ENCODE results near the gene LYSET. TPM values are rescaled to one million over a fixed set of nuclear protein-coding genes. Genes with fewer than 3 reads are reported as not detected.

LYSET gene
- polyA plus RNA-seq, 1 experiment: 15.6 TPM

DNA sequence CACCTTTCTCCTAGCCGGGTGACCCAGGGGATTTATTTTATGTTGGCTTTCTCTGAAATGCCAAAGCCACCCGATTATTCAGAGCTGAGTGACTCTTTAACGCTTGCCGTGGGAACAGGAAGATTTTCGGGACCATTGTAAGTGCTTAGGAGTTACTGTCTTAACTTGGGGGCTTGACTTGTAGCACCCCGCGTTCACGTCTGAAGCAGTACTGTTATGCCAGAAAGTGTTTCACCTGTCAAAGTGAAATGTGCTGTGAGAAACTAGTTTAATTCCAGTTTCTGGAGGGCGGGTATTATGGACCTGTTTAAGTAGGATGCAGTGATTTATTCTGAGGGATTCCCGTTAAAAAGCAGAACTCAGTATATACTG is 218 bp downstream of the LYSET start:
- no peak for DNase-seq (ENCODE audit: low read depth, low spot score)
- no peak for TF ChIP-seq CTCF (IDR thresholded peaks at IDR 0.05; ENCODE audit: low read depth, low read length)
- H3K27me3 ChIP-seq (ENCODE audit: control insufficient read depth, insufficient read depth, low read length): no peaks in the 10 kb centered on the region
- H3K27ac ChIP-seq (ENCODE audit: low read depth, low read length): peak overlapping the region; percentile 69
- peak overlapping the region; percentile 98 for H3K4me3 ChIP-seq (ENCODE audit: low read depth, low read length)
- CTCF ChIA-PET: interaction anchor here (1.0 to 3.8 kb wide), 3 partner anchors 22 to 358 kb away, joined by 3 to 13 read pairs (median 8); partner anchors contain the start of genes GON7 and UBR7
- no peaks in the 10 kb centered on the region for H3K9me3 ChIP-seq (ENCODE audit: control insufficient read depth, insufficient read depth, low read length)
- POLR2A ChIA-PET: interaction anchor here (0.6 to 1.9 kb wide), 6 partner anchors 10 to 216 kb away, joined by 3 to 12 read pairs (median 6); partner anchors contain the start of genes GON7, ITPK1 and UBR7

DNA sequence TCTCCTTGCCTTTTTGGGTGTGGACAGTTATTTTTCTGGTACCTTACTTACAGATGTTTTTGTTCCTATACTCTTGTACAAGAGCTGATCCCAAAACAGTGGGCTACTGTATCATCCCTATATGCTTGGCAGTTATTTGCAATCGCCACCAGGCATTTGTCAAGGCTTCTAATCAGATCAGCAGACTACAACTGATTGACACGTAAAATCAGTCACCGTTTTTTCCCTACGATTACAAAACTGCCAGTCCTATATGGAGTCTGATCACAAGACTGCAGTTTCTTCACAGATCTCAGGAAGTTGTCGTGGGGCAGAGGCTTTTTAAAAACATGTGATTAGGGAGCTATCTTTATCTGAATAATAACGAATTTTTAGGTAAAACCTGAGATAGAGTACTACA is 1.3 kb downstream of the LYSET start:
- Histone ChIP-seq H3K4me3 (ENCODE audit: low read depth, low read length) (no peak overlapping the region), H3K27me3 (ENCODE audit: control insufficient read depth, insufficient read depth, low read length) (no peaks in the 10 kb centered on the region), H3K9me3 (ENCODE audit: control insufficient read depth, insufficient read depth, low read length) (no peaks in the 10 kb centered on the region), H3K27ac (ENCODE audit: low read depth, low read length) (no peak overlapping the region)
- POLR2A ChIA-PET: no interaction called here
- CTCF ChIA-PET: interaction anchor here (1.3 to 1.5 kb wide), 2 partner anchors 8 to 20 kb away, joined by 6 to 10 read pairs; partner anchors contain the start of genes GON7 and UBR7
- no peak for DNase-seq (ENCODE audit: low read depth, low spot score)
- TF ChIP-seq CTCF (IDR thresholded peaks at IDR 0.05; ENCODE audit: low read depth, low read length): no peak

DNA sequence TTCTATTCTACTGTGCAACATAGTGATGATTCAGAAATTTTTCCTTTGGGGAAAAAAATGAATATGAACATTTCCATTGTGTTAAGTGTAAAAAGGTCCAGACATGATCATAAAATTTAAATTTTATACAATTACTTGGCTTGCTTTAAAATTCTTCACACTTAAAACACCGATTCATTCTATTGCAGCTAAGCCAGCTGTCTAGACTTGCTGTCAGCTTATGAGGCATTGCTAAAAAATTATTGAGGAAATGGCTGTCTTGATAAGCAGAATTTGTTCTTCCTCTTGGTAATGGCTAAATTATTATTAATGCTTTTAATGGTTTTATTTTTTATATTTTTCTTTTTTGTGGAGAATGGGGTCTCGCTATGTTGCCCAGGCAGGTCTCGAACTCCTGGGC is 1.8 kb downstream of the LYSET start:
- Histone ChIP-seq H3K27ac (ENCODE audit: low read depth, low read length) (no peak overlapping the region), H3K4me3 (ENCODE audit: low read depth, low read length) (no peak overlapping the region), H3K27me3 (ENCODE audit: control insufficient read depth, insufficient read depth, low read length) (no peaks in the 10 kb centered on the region), H3K9me3 (ENCODE audit: control insufficient read depth, insufficient read depth, low read length) (no peaks in the 10 kb centered on the region)
- CTCF ChIA-PET: interaction anchor here (1.3 to 1.5 kb wide), 2 partner anchors 9 to 20 kb away, joined by 6 to 10 read pairs; partner anchors contain the start of genes GON7 and UBR7
- POLR2A ChIA-PET: no interaction called here
- DNase-seq (ENCODE audit: low read depth, low spot score): no peak
- TF ChIP-seq CTCF (IDR thresholded peaks at IDR 0.05; ENCODE audit: low read depth, low read length): no peak

- DNase-seq (ENCODE audit: low read depth, low spot score): no peak
- ChIA-PET CTCF (interaction anchor here (0.9 to 1.6 kb wide), 2 partner anchors 11 to 17 kb away, joined by 3 to 9 read pairs; partner anchors contain the start of genes GON7 and UBR7), POLR2A (interaction anchor here (0.7 kb wide), 1 partner anchor 10 kb away, joined by 3 read pairs; the partner anchor contains the start of genes LYSET and MOAP1)
- no peaks in the 10 kb centered on the region for H3K9me3 ChIP-seq (ENCODE audit: control insufficient read depth, insufficient read depth, low read length)
- H3K27ac ChIP-seq (ENCODE audit: low read depth, low read length): no peak overlapping the region
- no peak for TF ChIP-seq CTCF (IDR thresholded peaks at IDR 0.05; ENCODE audit: low read depth, low read length)
- H3K4me3 ChIP-seq (ENCODE audit: low read depth, low read length): no peak overlapping the region
- no peaks in the 10 kb centered on the region for H3K27me3 ChIP-seq (ENCODE audit: control insufficient read depth, insufficient read depth, low read length)
Measured at GRCh38 chr14:93195316-93195999, 10.3 kb downstream of the LYSET start.

DNA sequence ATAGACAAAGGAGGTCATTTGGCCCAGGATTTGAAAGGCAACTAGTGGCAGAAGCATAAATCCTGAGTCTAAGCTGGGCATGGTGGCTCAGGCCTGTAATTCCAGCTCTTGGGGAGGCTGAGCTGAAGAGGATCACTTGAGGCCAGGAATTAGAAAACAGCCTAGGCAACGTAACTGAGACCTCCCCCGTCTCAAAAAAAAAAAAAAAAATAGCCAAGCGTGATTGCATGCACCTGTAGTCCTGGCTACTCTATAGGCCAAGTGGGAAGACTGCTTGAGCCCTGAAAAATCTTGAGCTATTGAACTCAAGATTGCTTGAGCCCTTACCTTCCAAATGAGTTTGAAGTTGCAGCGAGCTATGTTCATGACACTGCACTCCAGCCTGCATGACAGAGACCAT is 13.9 kb downstream of the LYSET start:
- TF ChIP-seq CTCF (IDR thresholded peaks at IDR 0.05; ENCODE audit: low read depth, low read length): no peak
- POLR2A ChIA-PET: no interaction called here
- CTCF ChIA-PET: no interaction called here

More for the DNA sequence above, 13.9 kb downstream of the LYSET start:
- Histone ChIP-seq H3K4me3 (ENCODE audit: low read depth, low read length) (no peak overlapping the region), H3K9me3 (ENCODE audit: control insufficient read depth, insufficient read depth, low read length) (no peaks in the 10 kb centered on the region), H3K27me3 (ENCODE audit: control insufficient read depth, insufficient read depth, low read length) (no peaks in the 10 kb centered on the region), H3K27ac (ENCODE audit: low read depth, low read length) (no peak overlapping the region)
- no peak for DNase-seq (ENCODE audit: low read depth, low spot score)

All from AG04450 (cell line).